Measurements from ENCODE around the gene VPS41. TPM values are rescaled to one million over a fixed set of nuclear protein-coding genes. Genes with fewer than 3 reads are reported as not detected.

The VPS41 gene
- total RNA-seq, 1 donor from 2014 or later: 56.2 TPM

- Histone ChIP-seq H3K27me3 (ENCODE audit: control insufficient read depth, insufficient read depth, low read length) (no peaks in the 10 kb centered on the region), H3K36me3 (ENCODE audit: control insufficient read depth, insufficient read depth, low read length) (no peaks in the 10 kb centered on the region), H3K4me3 (ENCODE audit: low read depth, low read length) (no peak overlapping the region)
- no peak for TF ChIP-seq CTCF (IDR thresholded peaks at IDR 0.05; ENCODE audit: insufficient read depth, low read length, poor library complexity, severe bottlenecking)
- no peak for DNase-seq (ENCODE audit: low read depth)
These were observed 30.1 kb downstream of the VPS41 start for GRCh38 chr7:38878694-38879457.

GRCh38 chr7:38873433-38873832, 35.6 kb downstream of the VPS41 start:
- no peak for TF ChIP-seq CTCF (IDR thresholded peaks at IDR 0.05; ENCODE audit: insufficient read depth, low read length, poor library complexity, severe bottlenecking)
- no peaks in the 10 kb centered on the region for H3K36me3 ChIP-seq (ENCODE audit: control insufficient read depth, insufficient read depth, low read length)
- H3K4me3 ChIP-seq (ENCODE audit: low read depth, low read length): no peak overlapping the region
- DNase-seq (ENCODE audit: low read depth): no peak
- H3K27me3 ChIP-seq (ENCODE audit: control insufficient read depth, insufficient read depth, low read length): no peaks in the 10 kb centered on the region

GRCh38 chr7:38872202-38872601, 36.8 kb downstream of the VPS41 start:
- TF ChIP-seq CTCF (IDR thresholded peaks at IDR 0.05; ENCODE audit: insufficient read depth, low read length, poor library complexity, severe bottlenecking): no peak
- Histone ChIP-seq H3K36me3 (ENCODE audit: control insufficient read depth, insufficient read depth, low read length) (no peaks in the 10 kb centered on the region), H3K4me3 (ENCODE audit: low read depth, low read length) (no peak overlapping the region), H3K27me3 (ENCODE audit: control insufficient read depth, insufficient read depth, low read length) (no peaks in the 10 kb centered on the region)
- DNase-seq (ENCODE audit: low read depth): no peak

- no peak for DNase-seq (ENCODE audit: low read depth)
- Histone ChIP-seq H3K27me3 (ENCODE audit: control insufficient read depth, insufficient read depth, low read length) (no peaks in the 10 kb centered on the region), H3K36me3 (ENCODE audit: control insufficient read depth, insufficient read depth, low read length) (no peaks in the 10 kb centered on the region), H3K4me3 (ENCODE audit: low read depth, low read length) (no peak overlapping the region)
- no peak for TF ChIP-seq CTCF (IDR thresholded peaks at IDR 0.05; ENCODE audit: insufficient read depth, low read length, poor library complexity, severe bottlenecking)
These were observed 38.8 kb downstream of the VPS41 start for GRCh38 chr7:38870147-38870546.

GRCh38 chr7:38863601-38864291, 45.2 kb downstream of the VPS41 start:
- Histone ChIP-seq H3K36me3 (ENCODE audit: control insufficient read depth, insufficient read depth, low read length) (no peaks in the 10 kb centered on the region), H3K27me3 (ENCODE audit: control insufficient read depth, insufficient read depth, low read length) (no peaks in the 10 kb centered on the region), H3K4me3 (ENCODE audit: low read depth, low read length) (no peak overlapping the region)
- TF ChIP-seq CTCF (IDR thresholded peaks at IDR 0.05; ENCODE audit: insufficient read depth, low read length, poor library complexity, severe bottlenecking): no peak
- DNase-seq (ENCODE audit: low read depth): peak; percentile 67
